ENCODE results near the gene AREL1. TPM values are rescaled to one million over a fixed set of nuclear protein-coding genes. Genes with fewer than 3 reads are reported as not detected.

Gene AREL1
- total and polyA plus RNA-seq, 2 of the 8 experiments (the other 6 are each of a cell fraction or from before 2014, with no cell fraction given): 31.4 to 49.1 TPM

DNA sequence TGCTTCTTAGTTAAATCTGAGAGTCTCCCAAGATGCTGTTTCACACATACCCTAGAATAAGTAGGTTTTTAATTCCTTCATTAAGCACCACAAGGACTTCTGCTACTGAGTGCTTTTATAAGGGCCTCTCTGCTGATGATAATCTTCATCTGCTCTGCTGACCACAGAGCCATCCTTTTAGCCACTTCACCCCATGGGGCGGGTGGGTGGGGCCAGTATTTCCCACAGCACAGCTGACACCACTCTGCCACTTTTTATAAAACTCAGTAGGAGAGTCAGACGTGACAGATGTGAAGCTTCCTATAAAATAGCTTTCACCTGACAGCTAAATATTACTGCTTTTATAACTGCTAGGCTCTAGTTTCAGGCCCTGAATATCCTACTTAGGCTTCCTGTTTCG is 20.3 kb upstream of the AREL1 start:
- H3K36me3 ChIP-seq (ENCODE audit: control insufficient read depth in 2 of 4, insufficient read depth in 4 of 4, low read length in 3 of 4): peaks cover 2 to 25% (median 12%) of the 10 kb centered on the region in 4 experiments; a peak in 7 of 8 replicates
- no peak overlapping the region for H3K4ac ChIP-seq (replicated peaks; ENCODE audit: insufficient read length, low read depth, low read length)
- H3K27ac ChIP-seq (ENCODE audit: low read depth, low read length): no peak overlapping the region
- no peak overlapping the region for H3K56ac ChIP-seq (replicated peaks; ENCODE audit: insufficient read length, low read depth, low read length)
- no peak overlapping the region for H3K9ac ChIP-seq (replicated peaks in 1 of 4; ENCODE audit: extremely low read depth in 1 of 4, low read depth in 3 of 4, low read length in 3 of 4)
- no peaks in the 10 kb centered on the region for H3K9me3 ChIP-seq (ENCODE audit: insufficient read depth in 2 of 2, low read depth in 1 of 2, low read length in 1 of 2)
- no peak overlapping the region for H3K4me2 ChIP-seq (ENCODE audit: insufficient read depth in 1 of 2, low read depth in 2 of 2, low read length in 2 of 2)
- no peak overlapping the region for H3K23ac ChIP-seq (ENCODE audit: insufficient read length)
- no peaks in the 10 kb centered on the region for H3K27me3 ChIP-seq (replicated peaks in 1 of 4; ENCODE audit: control insufficient read depth in 3 of 4, extremely low read depth in 1 of 4, insufficient read depth in 3 of 4, low read length in 3 of 4)
- no peak overlapping the region for H2BK15ac ChIP-seq (ENCODE audit: low read length)
- H3K14ac ChIP-seq (ENCODE audit: insufficient read length): no peak overlapping the region
- H4K91ac ChIP-seq (replicated peaks; ENCODE audit: insufficient read length, low read length): no peak overlapping the region
- 93% methylated on average over 3 of the region's 3 CpGs; no CpG with 5 or more reads in 1 of the 2 experiments for WGBS, 2 experiments (ENCODE audit: extremely low coverage in 1 of 2, insufficient coverage in 1 of 2, insufficient read length in 1 of 2, insufficient replicate concordance in 2 of 2, low coverage in 1 of 2, low lambda C conversion rate in 2 of 2, missing lambda C conversion rate in 1 of 2)
- H2BK120ac ChIP-seq (replicated peaks; ENCODE audit: low read depth, low read length): no peak overlapping the region
- no peaks in the 10 kb centered on the region; the same call in 1 of the 2 replicates for H3K23me2 ChIP-seq (ENCODE audit: low read depth, low read length)
- H3K18ac ChIP-seq (ENCODE audit: extremely low read depth, low read length): no peak overlapping the region
- no peak overlapping the region for H3K4me3 ChIP-seq (ENCODE audit: extremely low read depth in 1 of 4, insufficient read depth in 2 of 4, low read depth in 3 of 4, low read length in 4 of 4)
- H4K5ac ChIP-seq (ENCODE audit: insufficient read length, low read depth, low read length): no peak overlapping the region
- H2AFZ ChIP-seq (ENCODE audit: low read length): no peak overlapping the region
- H3K79me2 ChIP-seq (ENCODE audit: control insufficient read depth in 1 of 2, insufficient read depth in 2 of 2, low read length in 2 of 2): no peaks in the 10 kb centered on the region
- no peaks in the 10 kb centered on the region for H3K4me1 ChIP-seq (replicated peaks in 1 of 4; ENCODE audit: control insufficient read depth in 3 of 4, insufficient read depth in 4 of 4, low read length in 3 of 4)
- H2BK5ac ChIP-seq (ENCODE audit: low read depth, low read length): no peak overlapping the region
- no peak overlapping the region for H4K8ac ChIP-seq (ENCODE audit: extremely low read depth, insufficient read depth, low read length)
- DNase-seq (ENCODE audit: low read depth in 1 of 2, low spot score in 2 of 2) (no peak), FAIRE-seq (no peak)
- ChIA-PET CTCF (ENCODE audit: partially characterized antibody) (interaction anchor here (1.0 to 1.3 kb wide), 2 partner anchors 55 to 71 kb away, joined by 3 to 4 read pairs; no protein-coding TSS in a partner anchor), POLR2A (ENCODE audit: partially characterized antibody) (no interaction called here)
- no peaks in the 10 kb centered on the region for H4K20me1 ChIP-seq (replicated peaks in 1 of 2; ENCODE audit: control insufficient read depth in 1 of 2, insufficient read depth in 2 of 2, low read length in 2 of 2)
- H2BK20ac ChIP-seq (ENCODE audit: low read length): no peak overlapping the region
- H2AK5ac ChIP-seq (ENCODE audit: low read depth, low read length): no peak overlapping the region
- H3K79me1 ChIP-seq (ENCODE audit: low read depth, low read length): no peaks in the 10 kb centered on the region
- no peak overlapping the region for H2BK12ac ChIP-seq (ENCODE audit: low read depth, low read length)
- TF ChIP-seq SIN3A (conservative IDR thresholded peaks at IDR 0.05 in 1 of 2, IDR thresholded peaks at IDR 0.05 in 1 of 2; ENCODE audit: low read depth in 1 of 2, low read length in 2 of 2) (no peak), JUND (IDR thresholded peaks at IDR 0.05; ENCODE audit: low read length) (no peak), RFX5 (IDR thresholded peaks at IDR 0.05; ENCODE audit: borderline replicate concordance, low read depth, low read length) (no peak), FOSL1 (IDR thresholded peaks at IDR 0.05; ENCODE audit: insufficient read depth, low read depth, low read length) (no peak), MAFK (IDR thresholded peaks at IDR 0.05; ENCODE audit: low read depth, low read length) (no peak), CHD2 (IDR thresholded peaks at IDR 0.05; ENCODE audit: low read length) (no peak), GABPA (IDR thresholded peaks at IDR 0.05; ENCODE audit: borderline replicate concordance, insufficient read depth, low read length) (no peak), NANOG (IDR thresholded peaks at IDR 0.05; ENCODE audit: insufficient read depth, low read depth, low read length, poor library complexity, severe bottlenecking) (no peak), SP2 (IDR thresholded peaks at IDR 0.05; ENCODE audit: low read length) (no peak), SRF (IDR thresholded peaks at IDR 0.05; ENCODE audit: low read depth, low read length) (no peak), RXRA (IDR thresholded peaks at IDR 0.05; ENCODE audit: insufficient read depth, low read depth, low read length) (no peak), POU5F1 (IDR thresholded peaks at IDR 0.05; ENCODE audit: low read depth, low read length) (no peak), SIRT6 (IDR thresholded peaks at IDR 0.05; ENCODE audit: low read length) (no peak)
- TF ChIP-seq, protein P1, sequence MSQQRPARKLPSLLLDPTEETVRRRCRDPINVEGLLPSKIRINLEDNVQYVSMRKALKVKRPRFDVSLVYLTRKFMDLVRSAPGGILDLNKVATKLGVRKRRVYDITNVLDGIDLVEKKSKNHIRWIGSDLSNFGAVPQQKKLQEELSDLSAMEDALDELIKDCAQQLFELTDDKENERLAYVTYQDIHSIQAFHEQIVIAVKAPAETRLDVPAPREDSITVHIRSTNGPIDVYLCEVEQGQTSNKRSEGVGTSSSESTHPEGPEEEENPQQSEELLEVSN (IDR thresholded peaks at IDR 0.05): no peak
